Astrocyte (in vitro differentiated cells and primary cell): ENCODE results near the gene ARID5B. TPM values are rescaled to one million over a fixed set of nuclear protein-coding genes. Genes with fewer than 3 reads are reported as not detected.

Source experiments
- DNase-seq: peaks from one replicate; pipeline ENCODE4 v3.0.0-alpha.2; 2010; ENCODE audit warnings: low read depth
- FAIRE-seq: peaks from 2 replicates; lab custom pipeline; 2011; peaks lifted over from hg19 to GRCh38; lab: Jason Lieb, UNC
- H2AFZ ChIP-seq: 2 replicates; pipeline ENCODE4 v1.6.0; 2012; ENCODE audit warnings: low read depth, low read length, inconsistent platforms
- H3K27ac ChIP-seq: 2 replicates; pipeline ENCODE4 v1.5.1; 2011; ENCODE audit warnings: low read depth, low read length, inconsistent platforms
- H3K27me3 ChIP-seq: 2 replicates; pipeline ENCODE4 v1.6.0; 2011; ENCODE audit warnings: low read length, inconsistent platforms; ENCODE audit not compliant: insufficient read depth
- H3K36me3 ChIP-seq: 2 replicates; pipeline ENCODE4 v1.5.1; 2011; ENCODE audit warnings: low read length, inconsistent platforms; ENCODE audit not compliant: insufficient read depth
- H3K4me1 ChIP-seq: 2 replicates; pipeline ENCODE4 v1.5.1; 2011; ENCODE audit warnings: low read length, inconsistent platforms; ENCODE audit not compliant: insufficient read depth
- H3K4me2 ChIP-seq: 2 replicates; pipeline ENCODE4 v1.6.0; 2012; ENCODE audit warnings: low read length, inconsistent platforms
- H3K4me3 ChIP-seq: 2 replicates; pipeline ENCODE4 v1.5.1; 2011; ENCODE audit warnings: low read depth, mild to moderate bottlenecking, low read length, inconsistent platforms; ENCODE audit not compliant: insufficient read depth
- H3K79me2 ChIP-seq: 2 replicates; pipeline ENCODE4 v1.6.0; 2012; ENCODE audit warnings: mild to moderate bottlenecking, low read length, inconsistent platforms; ENCODE audit not compliant: insufficient read depth
- H3K9ac ChIP-seq: 2 replicates; pipeline ENCODE4 v1.6.0; 2012; ENCODE audit warnings: mild to moderate bottlenecking, low read length, inconsistent platforms
- H3K9me3 ChIP-seq: 2 replicates; pipeline ENCODE4 v1.5.1; 2012; ENCODE audit warnings: low read depth, mild to moderate bottlenecking, low read length, inconsistent platforms; ENCODE audit not compliant: insufficient read depth
- H4K20me1 ChIP-seq: 2 replicates; pipeline ENCODE4 v1.6.0; 2012; ENCODE audit warnings: low read length, inconsistent platforms; ENCODE audit not compliant: insufficient read depth
- H3K27ac Mint-ChIP-seq: one replicate; pipeline ENCODE4 v1.8.0; 2021; ENCODE audit warnings: mild to moderate bottlenecking, mixed read lengths; ENCODE audit not compliant: unreplicated experiment
- H3K27me3 Mint-ChIP-seq: one replicate; pipeline ENCODE4 v1.8.0; 2021; ENCODE audit warnings: low read depth, mixed read lengths; ENCODE audit not compliant: unreplicated experiment
- H3K36me3 Mint-ChIP-seq: one replicate; pipeline ENCODE4 v1.8.0; 2021; ENCODE audit warnings: low read depth, mixed read lengths; ENCODE audit not compliant: unreplicated experiment
- H3K4me1 Mint-ChIP-seq: one replicate; pipeline ENCODE4 v1.8.0; 2021; ENCODE audit warnings: low read depth, mixed read lengths; ENCODE audit not compliant: unreplicated experiment
- H3K4me3 Mint-ChIP-seq: one replicate; pipeline ENCODE4 v1.8.0; 2021; ENCODE audit warnings: mild to moderate bottlenecking, moderate library complexity, mixed read lengths; ENCODE audit not compliant: unreplicated experiment
- H3K9me3 Mint-ChIP-seq: one replicate; pipeline ENCODE4 v1.8.0; 2021; ENCODE audit warnings: mild to moderate bottlenecking, mixed read lengths; ENCODE audit not compliant: unreplicated experiment
- CTCF ChIP-seq: IDR thresholded peaks from 2 replicates; pipeline ENCODE4 v1.5.1; 2011; ENCODE audit warnings: low read depth, mild to moderate bottlenecking, inconsistent platforms, low read length, moderate library complexity; ENCODE audit not compliant: insufficient read depth
- EZH2 ChIP-seq: IDR thresholded peaks from 2 replicates; pipeline ENCODE4 v1.6.1; 2012; ENCODE audit warnings: mild to moderate bottlenecking, low read length, inconsistent platforms; ENCODE audit not compliant: insufficient read depth
- total RNA-seq: library from RNA; stranded (reverse); gene quantifications from 2 replicates; pipeline ENCODE4 v1.2.1, GENCODE V29; 2021

The ARID5B gene
- total RNA-seq, 1 donor from 2014 or later = 66.0 TPM

GRCh38 chr10:61970182-61971002 lies 68.9 kb downstream of the ARID5B start:
- H4K20me1 ChIP-seq = peaks cover 6% of the 10 kb centered on the region
- H3K27ac Mint-ChIP-seq = no peak overlapping the region
- DNase-seq (peak; percentile 25), FAIRE-seq (no peak)
- H3K36me3 ChIP-seq = peaks cover 4% of the 10 kb centered on the region
- no peak overlapping the region for H3K4me3 ChIP-seq
- H3K4me3 Mint-ChIP-seq = no peak overlapping the region
- peaks cover 28% of the 10 kb centered on the region for H3K4me1 ChIP-seq
- H2AFZ ChIP-seq = no peak overlapping the region
- H3K36me3 Mint-ChIP-seq = no peaks in the 10 kb centered on the region
- H3K27me3 ChIP-seq = no peaks in the 10 kb centered on the region
- H3K79me2 ChIP-seq = peaks cover 17% of the 10 kb centered on the region
- TF ChIP-seq EZH2 = no peak
- H3K27me3 Mint-ChIP-seq = no peaks in the 10 kb centered on the region
- H3K9me3 Mint-ChIP-seq = no peaks in the 10 kb centered on the region
- H3K9ac ChIP-seq = peak overlapping the region; percentile 13
- H3K4me1 Mint-ChIP-seq = peaks cover 25% of the 10 kb centered on the region
- H3K27ac ChIP-seq = no peak overlapping the region
- H3K9me3 ChIP-seq = no peaks in the 10 kb centered on the region
- peak overlapping the region; percentile 35 for H3K4me2 ChIP-seq

DNA sequence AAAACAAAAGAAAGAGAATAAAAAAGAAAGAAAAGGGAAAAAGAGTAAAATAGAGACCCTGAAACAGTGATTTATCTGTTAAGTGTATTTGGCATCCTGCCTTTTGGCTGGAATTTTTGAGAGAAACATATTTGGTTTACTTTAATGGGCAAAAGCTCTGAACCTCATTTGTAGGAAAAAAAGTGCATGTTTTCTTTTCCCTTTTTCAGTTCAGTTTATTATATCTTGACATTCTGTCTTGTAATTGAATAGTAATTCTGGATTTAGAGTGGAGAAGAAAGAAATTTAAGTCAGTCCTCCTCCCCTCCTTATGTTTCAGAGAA lies 69.5 kb downstream of the ARID5B start:
- peak; percentile 49 for DNase-seq
- H3K27me3 ChIP-seq = no peaks in the 10 kb centered on the region
- peak overlapping the region; percentile 13 for H3K9ac ChIP-seq
- peaks cover 28% of the 10 kb centered on the region for H3K4me1 ChIP-seq
- Mint-ChIP-seq H3K27ac (no peak overlapping the region), H3K27me3 (no peaks in the 10 kb centered on the region), H3K36me3 (no peaks in the 10 kb centered on the region), H3K4me1 (peaks cover 30% of the 10 kb centered on the region), H3K9me3 (no peaks in the 10 kb centered on the region), H3K4me3 (no peak overlapping the region)
- no peak for FAIRE-seq
- TF ChIP-seq EZH2 (no peak), CTCF (no peak)
- peaks cover 4% of the 10 kb centered on the region for H3K36me3 ChIP-seq
- no peak overlapping the region for H3K4me3 ChIP-seq
- H3K4me2 ChIP-seq = peak overlapping the region; percentile 35
- H3K27ac ChIP-seq = no peak overlapping the region
- H3K79me2 ChIP-seq = peaks cover 19% of the 10 kb centered on the region
- H4K20me1 ChIP-seq = peaks cover 6% of the 10 kb centered on the region
- H2AFZ ChIP-seq = no peak overlapping the region
- no peaks in the 10 kb centered on the region for H3K9me3 ChIP-seq

DNA sequence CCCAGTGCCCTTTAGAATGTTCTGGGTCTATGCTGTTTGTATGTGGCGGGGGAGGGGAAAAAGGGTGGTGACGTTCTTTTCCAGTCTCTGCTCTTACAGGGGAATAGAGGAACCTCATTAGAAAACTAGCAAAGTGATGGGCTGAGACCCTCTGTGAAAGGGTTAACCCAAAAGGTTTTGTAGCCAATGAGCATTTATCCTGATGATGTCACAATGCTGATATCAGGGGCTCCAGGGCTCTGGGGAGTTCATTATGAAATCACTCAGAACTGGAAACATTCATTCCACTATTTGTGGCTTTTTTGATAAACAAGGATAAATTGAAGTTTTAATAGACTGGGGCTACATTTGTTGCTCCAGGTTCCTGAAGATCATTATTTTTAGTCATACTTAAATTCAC lies 71.7 kb downstream of the ARID5B start:
- TF ChIP-seq CTCF = no peak
- no peak for TF ChIP-seq EZH2
- no peak overlapping the region for H3K4me3 ChIP-seq
- H3K36me3 ChIP-seq = peaks cover 4% of the 10 kb centered on the region
- DNase-seq (no peak), FAIRE-seq (no peak)
- no peak overlapping the region for H3K4me2 ChIP-seq
- Mint-ChIP-seq H3K4me3 (no peak overlapping the region), H3K4me1 (peaks cover 33% of the 10 kb centered on the region), H3K9me3 (peaks cover 2% of the 10 kb centered on the region), H3K36me3 (peaks cover 2% of the 10 kb centered on the region), H3K27me3 (no peaks in the 10 kb centered on the region), H3K27ac (no peak overlapping the region)
- H3K9ac ChIP-seq = no peak overlapping the region
- H3K27ac ChIP-seq = no peak overlapping the region
- peaks cover 28% of the 10 kb centered on the region for H3K4me1 ChIP-seq
- no peaks in the 10 kb centered on the region for H3K9me3 ChIP-seq
- peaks cover 26% of the 10 kb centered on the region for H3K79me2 ChIP-seq
- peaks cover 6% of the 10 kb centered on the region for H4K20me1 ChIP-seq
- H2AFZ ChIP-seq = no peak overlapping the region
- H3K27me3 ChIP-seq = no peaks in the 10 kb centered on the region
